GM12865 (cell line): Measurements from ENCODE around the gene GSC.

ENCODE experiments used
- DNase-seq: peaks from one replicate; pipeline ENCODE4 v3.0.0; 2010; ENCODE audit warnings: low read depth
- H3K4me3 ChIP-seq: 2 replicates; pipeline ENCODE4 v1.5.1; 2011; ENCODE audit warnings: mild to moderate bottlenecking, low read depth, low read length, control low read depth
- TF ChIP-seq, protein P1 (sequence below): IDR thresholded peaks from 2 replicates; pipeline ENCODE4 v1.5.1; 2011; ENCODE audit warnings: low read length, control low read depth, low read depth, inconsistent platforms; ENCODE audit not compliant: insufficient read depth; ENCODE audit errors: missing control alignments

Gene GSC

GRCh38 chr14:94767321-94767878 lies 2.5 kb downstream of the GSC start:
- TF ChIP-seq, protein P1, sequence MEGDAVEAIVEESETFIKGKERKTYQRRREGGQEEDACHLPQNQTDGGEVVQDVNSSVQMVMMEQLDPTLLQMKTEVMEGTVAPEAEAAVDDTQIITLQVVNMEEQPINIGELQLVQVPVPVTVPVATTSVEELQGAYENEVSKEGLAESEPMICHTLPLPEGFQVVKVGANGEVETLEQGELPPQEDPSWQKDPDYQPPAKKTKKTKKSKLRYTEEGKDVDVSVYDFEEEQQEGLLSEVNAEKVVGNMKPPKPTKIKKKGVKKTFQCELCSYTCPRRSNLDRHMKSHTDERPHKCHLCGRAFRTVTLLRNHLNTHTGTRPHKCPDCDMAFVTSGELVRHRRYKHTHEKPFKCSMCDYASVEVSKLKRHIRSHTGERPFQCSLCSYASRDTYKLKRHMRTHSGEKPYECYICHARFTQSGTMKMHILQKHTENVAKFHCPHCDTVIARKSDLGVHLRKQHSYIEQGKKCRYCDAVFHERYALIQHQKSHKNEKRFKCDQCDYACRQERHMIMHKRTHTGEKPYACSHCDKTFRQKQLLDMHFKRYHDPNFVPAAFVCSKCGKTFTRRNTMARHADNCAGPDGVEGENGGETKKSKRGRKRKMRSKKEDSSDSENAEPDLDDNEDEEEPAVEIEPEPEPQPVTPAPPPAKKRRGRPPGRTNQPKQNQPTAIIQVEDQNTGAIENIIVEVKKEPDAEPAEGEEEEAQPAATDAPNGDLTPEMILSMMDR = no peak
- DNase-seq = no peak
- H3K4me3 ChIP-seq = no peak overlapping the region

DNA sequence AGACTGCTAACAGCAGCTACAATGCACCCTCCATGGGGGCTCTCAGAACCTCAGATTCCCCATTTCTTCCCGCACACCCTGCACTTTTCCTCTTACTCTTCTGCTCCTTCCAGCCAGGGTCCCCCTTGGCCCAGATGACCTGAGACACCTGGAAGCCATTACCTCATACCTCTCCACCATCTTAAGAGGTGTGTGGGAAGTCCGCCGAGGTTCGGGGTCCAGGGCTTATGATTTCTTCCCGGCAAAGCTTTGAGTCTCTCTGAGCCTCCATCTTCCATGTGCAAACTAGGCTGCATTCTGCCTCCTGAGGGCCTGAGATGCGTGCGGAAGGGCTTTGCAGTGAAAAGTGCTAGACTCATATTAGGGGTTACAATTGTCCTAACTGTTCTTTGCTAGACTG lies 5.3 kb downstream of the GSC start:
- TF ChIP-seq, protein P1 = no peak
- DNase-seq = no peak
- H3K4me3 ChIP-seq = no peak overlapping the region

GRCh38 chr14:94762431-94762830 lies 7.5 kb downstream of the GSC start:
- no peak overlapping the region for H3K4me3 ChIP-seq
- TF ChIP-seq, protein P1 = no peak

DNA sequence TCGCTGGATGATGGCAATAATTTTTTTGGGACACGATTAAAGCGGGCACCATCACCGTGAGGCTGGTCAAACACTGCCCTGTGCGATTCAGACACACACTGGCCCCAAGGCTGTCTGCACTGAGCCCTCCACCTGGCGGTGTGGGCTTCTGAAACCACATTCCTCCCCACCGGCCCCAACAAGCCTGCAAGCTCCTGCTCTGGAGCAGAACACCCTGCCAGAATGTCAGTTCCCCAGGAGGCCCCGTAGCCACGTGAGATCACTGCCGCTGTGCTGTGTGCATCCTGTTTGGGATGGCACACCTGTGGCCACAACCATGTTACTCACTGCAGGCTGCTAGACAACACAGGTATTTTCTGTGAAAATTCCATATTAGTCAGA lies 7.9 kb downstream of the GSC start:
- TF ChIP-seq, protein P1 = no peak
- no peak overlapping the region for H3K4me3 ChIP-seq
- DNase-seq = no peak

More at GRCh38 chr14:94762431-94762830, 7.5 kb downstream of the GSC start:
- no peak for DNase-seq

GRCh38 chr14:94761348-94761996 lies 8.4 kb downstream of the GSC start:
- TF ChIP-seq, protein P1 = no peak
- no peak for DNase-seq
- no peak overlapping the region for H3K4me3 ChIP-seq

- DNase-seq = no peak
- TF ChIP-seq, protein P1 = no peak
- H3K4me3 ChIP-seq = no peak overlapping the region
Observed at GRCh38 chr14:94756310-94756882, 13.5 kb downstream of the GSC start.
